Measurements from ENCODE around the gene ADGRG6.

DNA sequence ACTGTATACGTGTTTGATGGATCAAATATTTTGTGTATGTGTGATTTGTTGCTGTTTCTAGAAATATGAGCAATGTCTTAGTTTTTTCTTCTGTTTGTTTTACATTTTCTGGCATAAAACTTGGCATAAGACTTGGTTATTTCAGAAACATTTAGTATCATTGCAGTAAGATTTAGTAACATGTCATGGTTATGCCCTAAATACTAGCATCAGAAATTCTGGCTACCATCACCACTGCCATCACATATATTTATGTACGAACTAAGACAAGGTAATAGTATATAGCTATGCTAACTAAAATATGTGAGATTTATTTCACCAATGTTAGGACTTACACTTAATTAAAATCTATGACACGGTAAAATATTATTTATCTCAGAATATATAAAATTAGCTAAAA, 10.3 kb upstream of the ADGRG6 start:
- TF ChIP-seq, protein P1, sequence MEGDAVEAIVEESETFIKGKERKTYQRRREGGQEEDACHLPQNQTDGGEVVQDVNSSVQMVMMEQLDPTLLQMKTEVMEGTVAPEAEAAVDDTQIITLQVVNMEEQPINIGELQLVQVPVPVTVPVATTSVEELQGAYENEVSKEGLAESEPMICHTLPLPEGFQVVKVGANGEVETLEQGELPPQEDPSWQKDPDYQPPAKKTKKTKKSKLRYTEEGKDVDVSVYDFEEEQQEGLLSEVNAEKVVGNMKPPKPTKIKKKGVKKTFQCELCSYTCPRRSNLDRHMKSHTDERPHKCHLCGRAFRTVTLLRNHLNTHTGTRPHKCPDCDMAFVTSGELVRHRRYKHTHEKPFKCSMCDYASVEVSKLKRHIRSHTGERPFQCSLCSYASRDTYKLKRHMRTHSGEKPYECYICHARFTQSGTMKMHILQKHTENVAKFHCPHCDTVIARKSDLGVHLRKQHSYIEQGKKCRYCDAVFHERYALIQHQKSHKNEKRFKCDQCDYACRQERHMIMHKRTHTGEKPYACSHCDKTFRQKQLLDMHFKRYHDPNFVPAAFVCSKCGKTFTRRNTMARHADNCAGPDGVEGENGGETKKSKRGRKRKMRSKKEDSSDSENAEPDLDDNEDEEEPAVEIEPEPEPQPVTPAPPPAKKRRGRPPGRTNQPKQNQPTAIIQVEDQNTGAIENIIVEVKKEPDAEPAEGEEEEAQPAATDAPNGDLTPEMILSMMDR (IDR thresholded peaks at IDR 0.05), result no peak
- TF ChIP-seq POLR2A (IDR thresholded peaks at IDR 0.05), result no peak

All from body of pancreas (tissue), 4 donors.